SK-N-MC (cell line): ENCODE results near the gene NTF3.

Source experiments
- DNase-seq: peaks from one replicate; pipeline ENCODE4 v3.0.0-alpha.2; 2011; ENCODE audit warnings: low read depth, low spot score
- H3K27ac ChIP-seq: fragments of 200-600 bp; sonication (generic); 2 replicates; pipeline ENCODE4 v1.5.1; 2016; ENCODE audit warnings: mixed run types
- H3K36me3 ChIP-seq: fragments of 200-600 bp; sonication (generic); 2 replicates; pipeline ENCODE4 v1.6.1; 2017; ENCODE audit warnings: antibody characterized with exemption, low read length, mixed read lengths; ENCODE audit not compliant: insufficient read depth
- H3K4me3 ChIP-seq: fragments of 200-600 bp; sonication (generic); 2 replicates; pipeline ENCODE4 v1.5.1; 2016
- H3K9ac ChIP-seq: fragments of 200-600 bp; sonication (generic); 2 replicates; pipeline ENCODE4 v1.8.0; 2017; ENCODE audit warnings: mixed run types, mixed read lengths; ENCODE audit not compliant: insufficient read length
- H3K9me3 ChIP-seq: fragments of 200-600 bp; sonication (generic); 2 replicates; pipeline ENCODE4 v1.6.1; 2017; ENCODE audit warnings: low read depth, mild to moderate bottlenecking, antibody characterized with exemption, low read length, moderate library complexity, mixed read lengths
- EZH2 ChIP-seq: fragments of 200-600 bp; sonication (generic); IDR thresholded peaks from one replicate; pipeline ENCODE4 v1.6.1; 2017; ENCODE audit warnings: antibody characterized with exemption
- FOXP2 ChIP-seq: optimal IDR thresholded peaks from 2 replicates; pipeline ENCODE3; 2011; ENCODE audit warnings: mild to moderate bottlenecking, moderate library complexity; ENCODE audit not compliant: insufficient read depth; ENCODE audit errors: extremely low read length, control extremely low read depth
- POLR2AphosphoS5 ChIP-seq: IDR thresholded peaks from 2 replicates; pipeline ENCODE4 v1.6.1; 2012; ENCODE audit warnings: mild to moderate bottlenecking, low read depth, low read length, borderline replicate concordance

Gene NTF3

DNA sequence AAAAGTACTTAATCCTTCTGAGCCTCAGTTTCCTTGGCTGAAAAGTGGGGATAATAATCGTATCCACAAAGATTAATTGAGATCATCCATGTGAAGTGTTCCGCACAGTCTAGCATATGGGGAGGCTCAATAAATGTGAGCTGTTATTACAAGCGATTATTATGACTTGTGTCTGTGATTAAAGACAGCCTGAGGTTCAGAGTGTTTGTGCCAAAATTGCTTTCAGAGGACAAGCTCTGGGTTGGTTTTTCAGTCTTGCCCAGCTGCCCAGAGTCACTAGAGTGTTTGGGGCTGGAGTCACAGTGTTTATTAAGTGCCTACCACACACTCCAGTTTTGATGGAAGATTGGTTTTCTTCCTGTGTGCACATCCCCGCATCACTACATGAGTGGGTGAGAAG, 53.5 kb downstream of the NTF3 start:
- no peak for TF ChIP-seq EZH2
- TF ChIP-seq POLR2AphosphoS5, result no peak
- no peak for TF ChIP-seq FOXP2
- Histone ChIP-seq H3K9me3 (no peaks in the 10 kb centered on the region), H3K9ac (no peak overlapping the region), H3K4me3 (no peak overlapping the region), H3K27ac (no peak overlapping the region), H3K36me3 (no peaks in the 10 kb centered on the region)
- DNase-seq, result no peak

DNA sequence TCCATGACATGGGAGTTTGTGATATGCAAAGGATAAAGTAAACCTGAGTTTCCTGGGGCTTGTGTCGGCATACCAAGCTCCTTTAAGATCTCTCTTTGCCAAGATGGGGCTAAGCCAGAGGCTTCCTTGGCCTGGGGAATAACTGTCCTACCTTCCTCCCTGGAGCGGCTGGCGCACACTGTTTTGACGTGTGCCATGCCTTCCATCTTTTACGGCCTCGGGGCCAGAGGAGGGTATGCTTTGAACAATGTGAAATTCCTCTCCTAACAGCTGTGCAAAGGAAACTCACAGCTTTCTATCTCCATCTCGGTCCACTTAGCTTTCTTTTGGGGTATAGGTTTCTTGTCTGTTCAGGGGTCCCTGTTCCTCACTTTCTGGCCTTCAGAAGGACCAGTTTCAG, 55.2 kb downstream of the NTF3 start:
- Histone ChIP-seq H3K9me3 (no peaks in the 10 kb centered on the region), H3K4me3 (no peak overlapping the region), H3K27ac (no peak overlapping the region), H3K9ac (no peak overlapping the region), H3K36me3 (no peaks in the 10 kb centered on the region)
- DNase-seq, result no peak
- TF ChIP-seq POLR2AphosphoS5 (no peak), EZH2 (no peak), FOXP2 (no peak)

DNA sequence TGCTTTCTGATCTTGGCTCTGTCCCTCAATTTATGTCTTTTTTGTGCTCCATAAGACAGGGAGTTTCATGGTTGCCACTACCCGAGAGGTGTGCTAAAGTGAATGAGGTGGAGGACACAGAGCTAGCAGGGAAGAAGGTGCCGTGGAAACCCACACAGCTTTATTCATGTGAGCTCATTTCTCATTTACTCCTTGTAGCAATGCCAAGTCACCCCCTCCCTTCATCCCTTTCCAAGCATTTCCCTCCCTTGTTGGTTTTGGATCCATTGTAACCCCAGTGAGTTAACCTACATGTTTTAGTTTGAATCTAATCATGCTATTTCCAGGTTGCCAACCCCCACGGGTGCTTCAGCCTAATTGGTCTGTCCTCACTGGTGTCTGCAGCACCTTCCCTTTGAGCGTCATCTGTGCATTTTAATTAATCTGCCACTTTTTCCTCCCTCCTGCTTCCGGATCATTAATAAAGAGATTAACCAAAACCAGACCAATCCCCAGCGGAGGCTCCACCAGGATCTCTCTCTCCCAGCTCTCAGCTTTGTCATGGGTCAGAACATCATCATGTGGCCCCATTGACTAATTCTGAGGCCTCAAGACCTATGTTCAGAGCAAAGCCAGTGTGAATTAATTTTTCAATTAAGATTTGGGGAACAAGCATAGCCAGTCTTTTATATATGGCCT, 56.2 kb downstream of the NTF3 start:
- Histone ChIP-seq H3K27ac (no peak overlapping the region), H3K9me3 (no peaks in the 10 kb centered on the region), H3K36me3 (no peaks in the 10 kb centered on the region), H3K4me3 (no peak overlapping the region), H3K9ac (no peak overlapping the region)
- no peak for TF ChIP-seq EZH2
- DNase-seq, result no peak

DNA sequence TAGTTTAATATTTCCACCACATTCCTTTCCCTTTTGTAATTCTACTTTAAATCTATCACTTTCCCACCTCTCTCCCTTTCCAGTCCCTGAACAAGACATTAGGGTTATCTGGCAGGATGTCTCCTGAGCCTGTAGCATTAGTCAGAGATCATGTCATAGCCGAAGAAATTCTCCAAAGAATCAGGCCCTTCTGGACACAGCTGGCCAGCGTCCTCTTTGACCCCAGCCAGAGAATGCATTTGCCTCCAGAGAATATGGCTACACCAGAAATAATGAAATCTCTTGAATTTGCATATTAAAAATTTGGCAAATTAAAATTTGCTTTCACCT, 56.7 kb downstream of the NTF3 start:
- TF ChIP-seq POLR2AphosphoS5 (no peak), FOXP2 (no peak), EZH2 (no peak)
- Histone ChIP-seq H3K9me3 (no peaks in the 10 kb centered on the region), H3K36me3 (no peaks in the 10 kb centered on the region), H3K9ac (no peak overlapping the region), H3K27ac (no peak overlapping the region), H3K4me3 (no peak overlapping the region)
- no peak for DNase-seq

DNA sequence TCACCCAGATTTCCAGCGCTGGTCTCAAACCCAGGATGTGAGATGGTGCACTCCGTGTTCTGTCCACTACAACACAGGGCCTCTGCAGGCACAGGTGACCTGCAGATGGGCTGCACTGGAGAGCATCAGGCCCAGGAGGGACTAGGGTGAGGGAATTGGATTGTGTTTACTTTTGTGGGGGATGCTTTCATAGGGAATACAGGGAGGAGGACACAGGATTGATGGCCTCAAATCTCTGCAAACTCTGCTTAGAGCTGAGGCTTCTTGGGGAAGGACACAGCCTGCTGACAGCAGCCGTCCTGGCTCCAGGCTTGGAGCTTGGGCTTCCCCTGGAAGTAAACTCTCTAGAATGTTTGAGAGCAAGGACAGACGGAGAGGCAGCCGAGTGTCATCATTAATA, 57.1 kb downstream of the NTF3 start:
- DNase-seq, result no peak
- Histone ChIP-seq H3K27ac (no peak overlapping the region), H3K9me3 (no peaks in the 10 kb centered on the region), H3K36me3 (no peaks in the 10 kb centered on the region), H3K4me3 (no peak overlapping the region), H3K9ac (no peak overlapping the region)
- TF ChIP-seq EZH2 (no peak), FOXP2 (no peak), POLR2AphosphoS5 (no peak)

DNA sequence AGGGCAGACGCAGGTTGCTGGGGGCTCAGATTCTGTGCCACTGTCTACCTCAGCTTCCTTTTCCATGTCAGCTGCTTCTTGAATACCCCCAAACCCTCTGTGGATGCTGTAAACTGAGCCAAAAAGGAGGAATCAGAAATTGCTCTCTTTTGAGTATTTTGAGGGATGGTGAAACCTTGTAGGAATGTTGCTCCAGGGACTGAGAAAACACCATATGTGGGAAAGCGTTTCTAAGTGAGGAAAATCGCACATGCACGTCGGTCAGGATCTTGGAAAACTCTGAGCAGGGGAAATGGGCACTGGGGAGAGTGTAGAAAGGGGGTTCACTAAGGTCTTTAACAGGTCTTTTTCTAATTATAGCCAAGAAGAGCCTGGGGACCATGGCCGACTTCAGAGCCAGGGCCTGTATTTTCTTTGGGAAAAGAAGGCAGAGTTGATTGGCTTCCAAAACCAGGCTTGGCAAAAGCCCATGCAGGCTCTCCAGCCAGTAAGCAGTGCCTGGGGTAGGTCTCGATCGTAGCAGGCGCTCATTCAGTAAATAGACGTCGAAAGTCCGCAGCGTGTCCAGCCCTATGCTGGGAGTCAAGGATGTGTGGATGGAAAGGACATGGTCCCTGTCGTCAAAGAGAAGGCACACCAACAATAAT, 58.0 kb downstream of the NTF3 start:
- no peaks in the 10 kb centered on the region for H3K36me3 ChIP-seq
- H3K27ac ChIP-seq, result no peak overlapping the region
- no peak for DNase-seq
- no peak for TF ChIP-seq EZH2
- TF ChIP-seq FOXP2, result no peak
- TF ChIP-seq POLR2AphosphoS5, result no peak
- H3K4me3 ChIP-seq, result no peak overlapping the region
- no peaks in the 10 kb centered on the region for H3K9me3 ChIP-seq
- H3K9ac ChIP-seq, result no peak overlapping the region

DNA sequence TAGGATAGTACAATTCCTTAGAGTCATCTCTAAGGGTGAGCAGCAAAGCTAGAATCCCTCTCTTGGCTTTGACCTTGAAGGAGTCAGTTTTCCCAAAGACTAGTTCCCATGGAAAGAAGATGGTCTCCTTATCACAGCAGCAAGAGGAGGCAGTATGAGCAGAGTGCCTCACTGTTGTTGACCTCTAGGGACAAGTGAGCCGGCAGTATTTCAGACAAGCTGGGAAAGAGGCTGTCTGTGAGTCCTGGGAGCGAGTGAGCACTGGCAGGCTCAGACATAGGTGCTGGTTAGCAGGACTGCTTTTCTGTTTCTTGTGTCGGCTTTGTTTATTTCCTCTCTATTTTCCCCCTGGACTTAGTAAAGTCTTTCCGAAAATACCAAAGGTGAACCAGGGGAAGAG, 60.7 kb downstream of the NTF3 start:
- Histone ChIP-seq H3K9me3 (no peaks in the 10 kb centered on the region), H3K27ac (no peak overlapping the region), H3K36me3 (no peaks in the 10 kb centered on the region), H3K9ac (no peak overlapping the region), H3K4me3 (no peak overlapping the region)
- DNase-seq, result no peak
- TF ChIP-seq POLR2AphosphoS5, result no peak
- no peak for TF ChIP-seq FOXP2
- TF ChIP-seq EZH2, result no peak

DNA sequence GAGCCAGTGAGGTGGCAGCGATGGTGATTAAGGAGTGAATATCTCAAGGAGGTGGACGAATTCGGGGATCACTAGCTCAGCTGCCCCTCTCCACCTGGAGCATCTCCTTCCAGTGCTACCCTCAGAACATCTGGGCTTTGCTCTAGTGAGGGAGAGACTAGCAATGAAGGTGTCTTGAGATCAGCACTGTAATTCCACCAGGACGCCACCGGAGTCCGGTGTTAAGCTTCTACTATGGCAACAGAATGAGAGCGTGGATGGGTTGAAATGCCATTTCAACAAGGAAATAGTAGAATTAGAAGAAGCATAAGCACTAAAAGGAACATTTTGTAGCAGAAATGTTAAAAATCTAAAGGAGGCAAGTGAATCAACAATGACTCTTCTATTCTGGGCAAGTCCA, 61.1 kb downstream of the NTF3 start:
- Histone ChIP-seq H3K4me3 (no peak overlapping the region), H3K9me3 (no peaks in the 10 kb centered on the region), H3K27ac (no peak overlapping the region), H3K9ac (no peak overlapping the region), H3K36me3 (no peaks in the 10 kb centered on the region)
- TF ChIP-seq POLR2AphosphoS5 (no peak), FOXP2 (no peak), EZH2 (no peak)
- no peak for DNase-seq

DNA sequence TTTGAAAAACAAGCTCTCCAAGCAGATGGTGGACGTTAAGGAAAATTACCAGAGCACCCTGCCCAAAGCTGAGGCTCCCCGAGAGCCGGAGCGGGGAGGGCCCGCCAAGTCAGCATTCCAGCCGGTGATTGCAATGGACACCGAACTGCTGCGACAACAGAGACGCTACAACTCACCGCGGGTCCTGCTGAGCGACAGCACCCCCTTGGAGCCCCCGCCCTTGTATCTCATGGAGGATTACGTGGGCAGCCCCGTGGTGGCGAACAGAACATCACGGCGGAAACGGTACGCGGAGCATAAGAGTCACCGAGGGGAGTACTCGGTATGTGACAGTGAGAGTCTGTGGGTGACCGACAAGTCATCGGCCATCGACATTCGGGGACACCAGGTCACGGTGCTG, 62.4 kb downstream of the NTF3 start:
- H3K36me3 ChIP-seq, result no peaks in the 10 kb centered on the region
- no peak overlapping the region for H3K4me3 ChIP-seq
- DNase-seq, result no peak
- no peak overlapping the region for H3K27ac ChIP-seq
- H3K9me3 ChIP-seq, result no peaks in the 10 kb centered on the region
- no peak for TF ChIP-seq POLR2AphosphoS5
- TF ChIP-seq EZH2, result no peak
- no peak for TF ChIP-seq FOXP2
- H3K9ac ChIP-seq, result no peak overlapping the region
